ENCODE data around the gene B4GALT6. TPM values are rescaled to one million over a fixed set of nuclear protein-coding genes. Genes with fewer than 3 reads are reported as not detected.

B4GALT6 gene
- total and polyA plus RNA-seq, 10 of the 15 experiments (the other 5 are each of a cell fraction or from before 2014, with no cell fraction given), result 11.9 to 47.4 (median 18.0) TPM

- Histone ChIP-seq H3K79me2 (ENCODE audit: control insufficient read depth, insufficient read depth, low read length) (no peaks in the 10 kb centered on the region), H2AFZ (ENCODE audit: control insufficient read depth, low read depth, low read length) (no peak overlapping the region), H3K27me3 (replicated peaks in 1 of 2; ENCODE audit: control insufficient read depth in 2 of 2, insufficient read depth in 2 of 2, low read length in 1 of 2) (no peaks in the 10 kb centered on the region), H3K4me3 (no peak overlapping the region), H3K4me1 (ENCODE audit: control insufficient read depth, insufficient read depth, low read length) (no peaks in the 10 kb centered on the region), H3K36me3 (ENCODE audit: control insufficient read depth in 2 of 2, insufficient read depth in 2 of 2, low read length in 1 of 2) (no peaks in the 10 kb centered on the region), H4K20me1 (ENCODE audit: control insufficient read depth, insufficient read depth) (no peaks in the 10 kb centered on the region), H3K9me3 (replicated peaks; ENCODE audit: control insufficient read depth, insufficient read depth, low read length) (no peaks in the 10 kb centered on the region; the same call in 2 of the 3 replicates), H3K9ac (ENCODE audit: control insufficient read depth, insufficient read depth, low read length) (no peak overlapping the region), H3K4me2 (ENCODE audit: control insufficient read depth, insufficient read depth) (no peak overlapping the region), H3K27ac (ENCODE audit: control insufficient read depth, insufficient read depth) (no peak overlapping the region)
- ChIA-PET RAD21 (ENCODE audit: unreplicated experiment) (no interaction called here), CTCF (interaction anchor here (1.0 to 1.6 kb wide), 3 partner anchors 9 to 101 kb away, joined by 3 to 6 read pairs (median 5); no protein-coding TSS in a partner anchor), SMC1A (ENCODE audit: uncharacterized antibody, unreplicated experiment) (interaction anchor here (1.3 kb wide), 1 partner anchor 63 kb away, joined by 4 read pairs; no protein-coding TSS in a partner anchor), POLR2A (no interaction called here)
- in situ Hi-C loops (cut with MboI), result no loop called here
- DNase-seq (ENCODE audit: low read depth, low spot score) (no peak), FAIRE-seq (no peak), ATAC-seq (no peak)
- WGBS (ENCODE audit: insufficient coverage, insufficient replicate concordance, low lambda C conversion rate, missing lambda C conversion rate), result 45% methylated on average over 3 of the region's 3 CpGs
- BruUV-seq (replicated peaks), result no TSS peak
- TF ChIP-seq FOXM1 (IDR thresholded peaks at IDR 0.05; ENCODE audit: low read depth, low read length) (no peak), KLF5 (IDR thresholded peaks at IDR 0.05; ENCODE audit: partially characterized antibody) (no peak), NFIC (IDR thresholded peaks at IDR 0.05; ENCODE audit: low read depth, low read length) (no peak), POU2F2 (IDR thresholded peaks at IDR 0.05; ENCODE audit: borderline replicate concordance, low read depth, low read length) (no peak), HSF1 (IDR thresholded peaks at IDR 0.05; ENCODE audit: low read depth, low read length) (no peak), JUNB (IDR thresholded peaks at IDR 0.05) (no peak), ZSCAN29 (IDR thresholded peaks at IDR 0.05) (no peak), CBX3 (IDR thresholded peaks at IDR 0.05; ENCODE audit: borderline replicate concordance, low read depth) (no peak), TARDBP (IDR thresholded peaks at IDR 0.05; ENCODE audit: borderline replicate concordance) (no peak), BRCA1 (IDR thresholded peaks at IDR 0.05; ENCODE audit: low read depth, low read length) (no peak), CHD4 (IDR thresholded peaks at IDR 0.05) (no peak), EED (IDR thresholded peaks at IDR 0.05; ENCODE audit: low read depth) (no peak)
- intact Hi-C loops (cut with micrococcal nuclease; ENCODE audit: unreplicated experiment), result no loop called here
These were observed 27.2 kb upstream of the B4GALT6 start for GRCh38 chr18:31711365-31712172.
